HG02588 (cell line): ENCODE data around the gene VPS26C.
A peak's percentile ranks its signal among the peaks of the same experiment; 100 is the strongest.
"Not testable (repeated sequence)": the region's sequence is repeated elsewhere in the genome, so short reads cannot be mapped to it uniquely, and the experiment has no call there.

Source experiments
- ATAC-seq: cut with Tn5 transposase; IDR thresholded peaks from one replicate; pipeline ENCODE4 v1.9.1; 2021; ENCODE audit warnings: mild to moderate bottlenecking, moderate library complexity; ENCODE audit not compliant: unreplicated experiment

The VPS26C gene

GRCh38 chr21:37267269-37268185, at the start of gene VPS26C:
Gene VPS26C (minus strand): TSS chr21:37267334. CDS start chr21:37267294, 40 bp downstream.
- ATAC-seq: peak; percentile 87

GRCh38 chr21:37316072-37316471, 48.9 kb upstream of the VPS26C start:
- not testable (repeated sequence) for ATAC-seq

- ATAC-seq: no peak
These were observed 33.1 kb upstream of the VPS26C start for GRCh38 chr21:37300114-37300751.

GRCh38 chr21:37297364-37297763, 30.2 kb upstream of the VPS26C start:
- no peak for ATAC-seq

- no peak for ATAC-seq
These were observed 27.5 kb upstream of the VPS26C start for GRCh38 chr21:37294679-37295078.

- no peak for ATAC-seq
These were observed 25.8 kb upstream of the VPS26C start for GRCh38 chr21:37292941-37293340.

- ATAC-seq: no peak
These were observed 24.9 kb upstream of the VPS26C start for GRCh38 chr21:37292041-37292440.

GRCh38 chr21:37283191-37283710, 16.1 kb upstream of the VPS26C start:
- ATAC-seq: not testable (repeated sequence)

- ATAC-seq: not testable (repeated sequence)
These were observed 15.5 kb upstream of the VPS26C start for GRCh38 chr21:37282602-37283001.

GRCh38 chr21:37281993-37282392, 14.9 kb upstream of the VPS26C start:
- no peak for ATAC-seq

GRCh38 chr21:37281579-37281978, 14.4 kb upstream of the VPS26C start:
- ATAC-seq: no peak

- ATAC-seq: not testable (repeated sequence)
These were observed 12.1 kb upstream of the VPS26C start for GRCh38 chr21:37279271-37279670.

GRCh38 chr21:37278199-37278598, 11.1 kb upstream of the VPS26C start:
- ATAC-seq: no peak

- no peak for ATAC-seq
These were observed 9.2 kb upstream of the VPS26C start for GRCh38 chr21:37276377-37276776.

- ATAC-seq: no peak
These were observed 7.0 kb upstream of the VPS26C start for GRCh38 chr21:37273911-37274690.

GRCh38 chr21:37273440-37273839, 6.3 kb upstream of the VPS26C start:
- ATAC-seq: no peak

GRCh38 chr21:37272897-37273296, 5.8 kb upstream of the VPS26C start:
- no peak for ATAC-seq

GRCh38 chr21:37270576-37271365, 3.6 kb upstream of the VPS26C start:
- no peak for ATAC-seq

GRCh38 chr21:37269481-37269880, 2.3 kb upstream of the VPS26C start:
- no peak for ATAC-seq

- no peak for ATAC-seq
These were observed 1.0 kb upstream of the VPS26C start for GRCh38 chr21:37268186-37268503.
